ENCODE results near the gene MESP2. TPM values are rescaled to one million over a fixed set of nuclear protein-coding genes. Genes with fewer than 3 reads are reported as not detected.

The MESP2 gene
- total RNA-seq, 1 experiment from 2014 or later = 0.28 TPM

- Histone ChIP-seq H3K27ac (ENCODE audit: insufficient read length, low read depth, low read length) (no peak overlapping the region), H3K23ac (ENCODE audit: insufficient read length, low read depth, low read length) (no peak overlapping the region), H2BK5ac (ENCODE audit: insufficient read length, low read length) (no peak overlapping the region), H3K23me2 (ENCODE audit: insufficient read length, low read depth, low read length, poor library complexity, severe bottlenecking) (no peaks in the 10 kb centered on the region), H3K79me1 (ENCODE audit: insufficient read depth, low read depth, low read length, poor library complexity, severe bottlenecking) (no peaks in the 10 kb centered on the region), H3K79me2 (ENCODE audit: insufficient read depth, low read length) (no peaks in the 10 kb centered on the region), H3K18ac (ENCODE audit: insufficient read length, low read depth, low read length) (no peak overlapping the region), H3K27me3 (ENCODE audit: insufficient read depth, low read length) (no peaks in the 10 kb centered on the region), H2AK5ac (ENCODE audit: insufficient read length, low read length) (no peak overlapping the region), H4K5ac (ENCODE audit: insufficient read length, low read depth, low read length) (no peak overlapping the region), H2BK120ac (ENCODE audit: low read depth, low read length, poor library complexity, severe bottlenecking) (no peak overlapping the region), H4K8ac (replicated peaks; ENCODE audit: insufficient read length, low read depth, low read length) (no peak overlapping the region), H3K4me1 (ENCODE audit: insufficient read depth, low read length) (no peaks in the 10 kb centered on the region), H3K9me3 (ENCODE audit: control insufficient read depth, low read depth, low read length) (no peaks in the 10 kb centered on the region), H3K56ac (ENCODE audit: insufficient read length, low read depth, low read length) (no peak overlapping the region), H3K4me2 (ENCODE audit: insufficient read depth, insufficient read length, low read length) (no peak overlapping the region), H4K91ac (ENCODE audit: insufficient read length, low read depth, low read length) (no peak overlapping the region), H4K20me1 (ENCODE audit: control insufficient read depth, insufficient read depth, insufficient read length) (no peaks in the 10 kb centered on the region), H2BK20ac (ENCODE audit: low read depth, low read length, poor library complexity, severe bottlenecking) (no peak overlapping the region), H2BK12ac (ENCODE audit: insufficient read length, low read depth, low read length) (no peak overlapping the region), H3K14ac (ENCODE audit: insufficient read depth, low read length) (no peak overlapping the region; the same call in 1 of the 2 replicates), H2AFZ (ENCODE audit: low read length) (no peak overlapping the region), H3K4ac (ENCODE audit: low read depth, low read length) (no peak overlapping the region), H3T11ph (ENCODE audit: low read length) (no peak overlapping the region), H3K9ac (ENCODE audit: extremely low read depth, insufficient read length, low read length) (no peak overlapping the region), H2BK15ac (ENCODE audit: low read depth, low read length) (no peak overlapping the region)
- Mint-ChIP-seq H3K9me3 (no peaks in the 10 kb centered on the region), H3K36me3 (ENCODE audit: insufficient read depth in 1 of 3, low read depth in 3 of 3) (no peaks in the 10 kb centered on the region), H3K4me3 (no peak overlapping the region), H3K4me1 (peaks cover 14 to 33% of the 10 kb centered on the region in 2 experiments; a peak in 3 of 4 replicates), H3K27ac (no peak overlapping the region), H3K27me3 (ENCODE audit: low read depth) (peaks cover 1% of the 10 kb centered on the region)
- no peak for TF ChIP-seq CTCF (conservative IDR thresholded peaks at IDR 0.05)
- DNase-seq = no peak
- WGBS (ENCODE audit: extremely low coverage, insufficient read length, low lambda C conversion rate) = no CpG with 5 or more reads among the region's 22 CpGs
These were observed 30.7 kb downstream of the MESP2 start for GRCh38 chr15:89806559-89807550.
